A549 treated with AZD9567 at 1 μM for 4 hours (cell line): ENCODE measurements around the gene WDR47. TPM values are rescaled to one million over a fixed set of nuclear protein-coding genes. Genes with fewer than 3 reads are reported as not detected.

Experiments used
- total RNA-seq: library from RNA; stranded (reverse); fragments of 200-300 nt; extraction: Qiagen RNA extraction; gene quantifications from 5 replicates; pipeline ENCODE4 v1.2.3, GENCODE V29; 2022; ENCODE audit not compliant: insufficient read depth

Gene WDR47
- total RNA-seq, result 8.3 to 12.4 TPM (median 9.7 TPM) in 5 replicates

DNA sequence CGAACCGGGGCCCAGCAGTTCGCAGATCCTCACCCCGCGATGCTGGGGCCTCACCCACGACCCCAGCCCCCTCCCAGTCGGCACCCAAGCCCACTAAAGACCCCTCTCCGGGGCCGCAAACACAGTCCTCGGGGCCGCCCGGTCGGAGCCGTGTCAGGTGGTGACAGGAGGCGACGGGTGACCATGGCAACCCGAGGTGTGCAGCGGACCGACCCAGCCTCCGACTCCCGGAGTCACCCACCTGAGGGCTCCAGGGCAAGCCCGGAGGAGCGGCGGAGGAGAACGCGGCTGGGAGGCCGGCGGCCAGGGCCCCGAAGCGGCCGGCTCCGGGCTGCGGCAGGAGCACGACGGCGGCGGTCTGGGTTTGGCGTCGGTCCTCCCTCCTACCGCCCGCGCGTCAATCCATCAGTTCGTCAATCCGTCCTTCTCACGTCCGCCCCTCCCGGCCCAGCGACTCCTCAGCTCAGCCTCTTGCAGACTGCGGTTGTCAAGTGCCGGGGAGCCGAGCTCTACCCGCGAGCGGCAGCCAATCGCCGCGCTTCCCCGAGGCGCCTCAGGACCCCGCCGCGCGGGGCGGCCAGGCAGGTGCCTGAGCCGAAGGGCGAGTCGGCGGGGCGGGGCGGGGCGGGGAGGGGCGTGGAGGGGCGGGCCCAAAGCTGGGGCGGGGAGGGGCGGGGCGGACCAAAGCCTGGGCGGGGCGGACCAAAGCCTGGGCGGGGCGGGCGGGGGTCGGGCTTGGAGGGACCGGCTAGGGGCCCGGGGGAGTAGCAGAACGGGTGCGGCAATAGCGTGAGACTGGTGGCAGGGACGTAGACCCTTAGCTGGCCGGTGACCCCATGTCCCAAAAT, at the start of gene WDR47:
Gene WDR47 (minus strand): TSS at position 482 of the 848 bp plus-strand sequence. CDS start 18,590 bp downstream, outside the sequence.

DNA sequence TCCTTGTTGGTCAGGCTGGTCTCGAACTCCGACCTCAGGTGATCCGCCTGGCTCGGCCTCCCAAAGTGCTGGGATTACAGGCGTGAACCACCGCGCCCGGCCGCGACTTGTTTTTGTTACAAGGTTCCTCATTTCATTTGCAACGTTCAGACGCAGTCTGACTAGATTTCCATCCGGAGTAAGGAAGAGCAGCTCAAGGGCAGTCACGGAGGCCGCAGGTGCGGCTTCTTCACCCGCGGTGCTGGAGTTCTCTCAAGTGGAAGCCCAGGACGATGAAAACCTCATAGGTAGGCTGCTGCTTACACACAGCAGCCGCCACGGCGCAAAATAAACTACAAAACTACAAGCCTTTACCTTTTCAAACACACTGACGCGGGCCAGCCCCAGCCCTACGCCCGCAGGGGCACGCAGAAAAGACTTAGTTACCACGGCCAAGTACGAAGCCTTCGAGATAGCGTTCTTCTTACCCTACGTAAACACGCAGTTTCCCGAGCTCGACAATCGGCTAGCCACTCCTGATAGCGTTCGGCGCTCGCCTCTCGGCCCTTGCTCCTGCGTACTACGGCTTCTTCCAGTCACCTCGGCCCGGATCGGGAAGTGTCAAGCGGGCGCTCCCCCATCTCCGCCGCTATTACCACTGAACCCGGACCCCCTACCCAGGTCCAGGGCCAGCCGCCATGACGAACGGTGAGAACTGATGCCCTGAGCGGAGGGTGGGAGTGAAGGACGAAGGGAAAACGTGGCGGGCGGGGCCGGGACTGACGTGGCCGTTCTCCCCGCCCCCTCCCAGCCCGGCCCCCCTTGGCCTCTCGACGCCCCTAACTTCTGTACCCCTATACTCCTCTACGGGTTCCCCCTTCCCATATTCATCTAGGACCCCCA, 48.5 kb upstream of the WDR47 start, which contains the start of gene TMEM167B:
Gene TMEM167B (plus strand): TSS at position 569 of the 882 bp plus-strand sequence. CDS start 109 bp downstream, at position 678.

DNA sequence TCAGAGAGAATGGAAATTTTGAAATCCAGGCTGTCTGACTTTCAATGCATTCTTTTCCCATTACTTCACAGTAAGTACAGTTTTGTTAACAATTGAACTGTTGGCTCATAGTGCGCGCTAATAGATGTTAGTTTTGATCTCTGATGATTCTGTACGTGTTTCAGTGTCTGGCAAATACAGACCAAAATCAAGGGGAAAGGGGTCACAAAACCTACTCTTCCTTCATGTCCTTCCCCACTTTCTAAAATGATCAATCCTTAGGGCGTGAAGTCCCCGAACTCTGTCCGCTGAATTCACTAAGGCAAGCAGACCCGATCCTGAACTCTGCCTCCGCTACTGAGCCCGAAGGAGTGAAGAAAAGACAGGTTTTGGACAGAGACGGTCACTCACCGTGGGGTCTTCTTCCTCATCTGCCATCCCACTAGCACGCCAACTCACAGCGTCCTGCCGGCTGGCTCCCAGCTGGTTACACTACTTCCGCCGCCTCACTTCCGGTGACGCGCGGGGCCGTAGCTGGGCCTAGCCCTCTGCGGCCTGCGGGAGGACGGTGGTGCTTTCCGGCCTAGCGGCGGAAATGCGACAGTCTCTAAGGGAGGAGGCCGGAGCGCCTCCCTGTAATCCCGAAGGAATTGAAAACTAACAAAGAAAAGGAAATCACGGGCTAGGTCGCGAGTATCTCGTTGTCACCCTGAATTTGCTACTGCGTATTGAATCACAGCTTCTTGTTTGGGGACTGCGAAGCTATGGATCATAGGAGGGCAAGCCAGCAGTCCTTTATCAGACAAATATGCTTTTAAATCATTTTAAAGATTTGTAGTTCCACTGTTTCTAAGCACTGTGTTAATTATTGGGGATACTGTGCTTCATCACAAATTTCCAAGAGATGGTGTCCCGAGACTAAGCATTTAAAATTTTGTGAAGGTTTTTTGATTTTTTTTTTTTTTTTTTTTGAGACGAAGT, 33.9 kb upstream of the WDR47 start, which contains the start of gene TAF13:
Gene TAF13 (minus strand): TSS at position 473 of the 960 bp plus-strand sequence. CDS start 56 bp downstream, at position 417.

DNA sequence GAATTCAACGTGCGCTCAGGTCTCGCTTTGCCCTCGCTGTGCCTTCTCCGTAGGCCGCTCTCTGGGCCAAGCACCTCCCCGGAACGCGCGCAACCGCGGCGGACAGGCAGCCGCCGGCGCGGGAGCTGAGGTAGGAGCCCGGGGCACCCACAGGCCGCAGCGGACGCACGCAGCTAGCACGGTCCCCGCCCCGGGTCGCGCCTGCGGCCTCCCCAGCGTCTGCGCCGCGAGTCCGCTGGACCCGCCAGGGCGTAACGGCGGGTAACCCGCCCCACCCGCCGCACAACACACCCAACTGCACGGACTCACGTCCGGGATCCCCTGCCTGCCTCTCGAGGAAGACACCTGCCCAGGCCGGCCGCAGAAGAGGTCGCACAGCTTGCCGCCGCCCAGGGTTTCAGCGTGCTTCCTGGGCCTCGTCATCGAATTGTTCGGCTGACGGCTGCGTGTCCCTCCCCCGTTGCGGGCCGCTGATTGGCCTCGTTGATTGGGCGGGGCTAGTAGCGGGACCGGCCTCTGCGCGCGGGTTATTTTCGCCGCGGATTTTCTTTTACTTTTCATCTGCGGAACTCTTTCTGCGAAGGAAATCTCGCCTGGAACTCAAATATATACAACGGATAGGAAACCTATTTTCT, 78.7 kb downstream of the WDR47 start, which contains the start of gene CLCC1:
Gene CLCC1 (minus strand): TSS at position 433 of the 635 bp plus-strand sequence. CDS start 13,047 bp downstream, outside the sequence.

Other genes starting within 250 kb of the WDR47 start
- 0.55 to 1.1 TPM (median 0.80 TPM) in 4 of 5 replicates, not detected in the other for gene AKNAD1, start 185.0 kb downstream of the WDR47 start, total RNA-seq
- gene GPSM2, start 165.1 kb downstream of the WDR47 start, total RNA-seq, result 16.9 to 23.2 TPM (median 20.6 TPM) in 5 replicates
- 11.3 to 17.7 TPM (median 16.8 TPM) in 5 replicates for gene CLCC1, start 78.6 kb downstream of the WDR47 start, total RNA-seq
- gene TAF13, start 33.9 kb upstream of the WDR47 start, total RNA-seq, result 24.9 to 31.0 TPM (median 26.8 TPM) in 5 replicates
- 7.7 to 8.9 TPM (median 8.5 TPM) in 5 replicates for gene TMEM167B, start 48.7 kb upstream of the WDR47 start, total RNA-seq
- 0.34 to 0.63 TPM (median 0.50 TPM) in 4 of 5 replicates, not detected in the other for gene ELAPOR1, start 72.0 kb upstream of the WDR47 start, total RNA-seq
- 90.6 to 94.3 TPM (median 92.6 TPM) in 5 replicates for gene SARS1, start 171.8 kb upstream of the WDR47 start, total RNA-seq
- gene CELSR2, start 207.4 kb upstream of the WDR47 start, total RNA-seq, result 4.2 to 5.2 TPM (median 4.6 TPM) in 5 replicates
- gene PSRC1, start 241.0 kb upstream of the WDR47 start, total RNA-seq, result 14.7 to 23.9 TPM (median 22.7 TPM) in 5 replicates